HG03103 (cell line): Measurements from ENCODE around the gene SLC9A2.

Experiments used
- ATAC-seq: cut with Tn5 transposase; IDR thresholded peaks from one replicate; pipeline ENCODE4 v1.9.1; 2021; ENCODE audit warnings: low read depth; ENCODE audit not compliant: unreplicated experiment

The SLC9A2 gene

DNA sequence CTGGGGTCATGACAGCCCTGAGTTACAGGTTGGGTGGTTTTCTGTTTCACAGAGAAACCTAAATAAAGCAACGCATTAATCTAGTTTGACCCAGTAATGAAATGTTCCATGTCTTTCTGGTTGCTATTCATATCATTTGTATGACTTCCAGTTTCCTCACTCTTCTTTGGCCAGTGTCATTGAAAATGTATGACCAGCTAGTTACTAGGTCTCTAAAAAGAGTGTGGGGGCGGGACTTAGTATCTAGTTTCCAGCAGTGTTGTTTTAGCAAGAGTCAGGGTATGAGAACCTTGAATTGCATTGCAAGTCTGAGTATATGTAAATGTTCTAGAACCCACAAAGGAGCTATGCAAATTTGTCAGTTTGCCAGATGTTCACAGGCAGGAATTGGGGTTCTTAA is 47.7 kb downstream of the SLC9A2 start:
- no peak for ATAC-seq

DNA sequence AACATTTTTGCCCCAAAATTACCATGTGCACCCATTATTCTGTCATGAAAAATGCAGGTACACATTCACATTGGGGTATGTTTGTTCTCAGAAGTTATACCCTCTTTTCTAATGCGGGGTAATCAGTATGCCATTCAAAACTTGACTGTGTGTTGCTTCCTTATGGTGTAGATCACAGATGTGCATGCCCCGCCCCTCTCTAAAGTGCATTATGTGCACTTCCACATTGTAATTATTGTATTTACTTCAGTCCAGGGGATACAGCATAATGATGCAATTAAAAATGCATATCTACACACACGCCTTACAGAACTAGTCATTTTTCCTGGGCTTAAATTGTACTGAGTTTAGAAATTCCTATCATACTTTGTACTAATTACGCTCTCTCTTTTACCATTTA is 48.8 kb downstream of the SLC9A2 start:
- ATAC-seq = no peak

DNA sequence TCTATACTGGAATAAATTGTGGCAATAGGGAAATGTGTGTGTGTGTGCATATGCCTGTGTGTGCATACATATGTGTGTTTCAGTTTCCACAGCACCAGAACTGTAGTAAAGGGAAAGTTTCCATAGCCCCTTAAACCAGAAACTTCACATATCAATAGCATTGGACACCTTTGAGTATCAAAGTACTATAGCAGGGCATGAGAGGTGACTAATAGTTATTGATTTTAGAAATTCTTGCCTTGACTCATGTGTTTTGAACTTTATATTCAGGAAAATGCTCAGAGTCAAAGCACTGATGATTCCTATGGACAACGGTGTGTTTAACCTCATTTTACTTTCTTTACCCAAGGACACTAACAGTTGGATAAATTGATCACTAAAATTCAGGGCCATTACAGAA is 50.0 kb downstream of the SLC9A2 start:
- ATAC-seq = no peak

DNA sequence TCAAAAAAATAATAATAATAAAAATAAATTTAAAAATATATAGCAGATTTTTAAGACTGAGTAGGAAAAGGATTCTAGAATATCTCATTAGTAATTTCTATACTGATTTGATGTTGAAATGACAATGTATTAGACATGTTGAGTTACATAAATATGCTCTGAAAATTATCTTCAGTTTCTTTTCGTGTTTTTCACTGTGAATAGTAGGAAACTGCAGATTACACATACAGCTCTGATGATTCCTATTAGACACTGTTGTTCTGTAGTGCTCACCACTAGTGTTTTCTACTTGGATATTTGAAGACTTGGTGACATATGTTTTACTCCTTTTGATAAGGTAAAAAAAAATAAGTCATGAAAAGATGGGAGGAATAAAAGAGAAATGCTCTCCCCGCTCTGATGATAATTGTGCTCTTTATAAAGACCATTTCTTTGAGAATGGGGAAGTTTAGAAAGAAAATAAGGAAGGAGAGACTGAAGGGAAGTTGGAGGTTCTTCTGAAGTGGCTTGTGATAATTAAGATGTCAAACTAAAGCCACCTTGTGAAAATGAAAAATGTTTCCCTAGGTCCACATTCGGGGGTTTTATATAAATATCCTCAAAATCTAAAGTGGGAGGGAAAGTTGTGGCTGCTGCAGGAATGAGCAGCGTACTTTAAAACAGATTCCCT is 52.9 kb downstream of the SLC9A2 start:
- no peak for ATAC-seq

DNA sequence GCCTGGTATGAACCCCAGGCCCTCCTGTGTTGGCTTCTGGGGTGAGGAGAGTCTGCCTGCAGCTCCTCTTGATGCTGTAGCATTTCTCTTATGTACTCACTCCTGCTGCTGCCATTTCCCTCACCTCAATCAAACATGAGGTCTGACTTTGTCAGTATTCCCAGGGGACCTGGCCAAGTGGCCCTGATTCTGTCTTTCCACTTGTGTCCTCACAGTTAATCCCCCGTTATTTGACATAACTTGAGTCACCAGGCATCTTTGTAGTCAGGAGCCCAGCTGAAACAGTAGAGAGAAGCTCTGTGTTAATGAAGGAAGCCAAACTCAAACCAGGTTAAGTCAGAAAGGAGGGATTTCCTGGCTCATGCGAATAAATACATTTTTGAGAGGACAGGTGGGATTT is 55.0 kb downstream of the SLC9A2 start:
- no peak for ATAC-seq

DNA sequence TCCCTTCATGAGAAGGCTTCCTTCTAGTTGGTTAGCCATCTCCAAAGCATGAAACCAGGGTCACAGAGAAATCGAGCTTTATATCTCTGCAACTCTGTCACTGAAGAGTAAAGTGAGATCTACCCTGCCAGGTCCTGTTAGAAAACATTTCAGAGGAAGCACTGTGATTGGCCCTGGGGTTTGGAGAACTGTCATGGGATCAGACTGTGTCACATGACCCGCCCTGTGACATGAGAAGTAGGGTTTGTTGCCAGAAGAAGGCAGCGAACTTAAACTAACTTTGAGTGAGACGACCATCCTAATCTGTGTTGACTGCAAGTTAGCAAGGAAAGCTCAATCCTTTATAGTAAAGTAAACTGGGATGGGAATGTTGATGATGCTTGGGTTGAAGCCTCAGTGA is 55.5 kb downstream of the SLC9A2 start:
- ATAC-seq = no peak

DNA sequence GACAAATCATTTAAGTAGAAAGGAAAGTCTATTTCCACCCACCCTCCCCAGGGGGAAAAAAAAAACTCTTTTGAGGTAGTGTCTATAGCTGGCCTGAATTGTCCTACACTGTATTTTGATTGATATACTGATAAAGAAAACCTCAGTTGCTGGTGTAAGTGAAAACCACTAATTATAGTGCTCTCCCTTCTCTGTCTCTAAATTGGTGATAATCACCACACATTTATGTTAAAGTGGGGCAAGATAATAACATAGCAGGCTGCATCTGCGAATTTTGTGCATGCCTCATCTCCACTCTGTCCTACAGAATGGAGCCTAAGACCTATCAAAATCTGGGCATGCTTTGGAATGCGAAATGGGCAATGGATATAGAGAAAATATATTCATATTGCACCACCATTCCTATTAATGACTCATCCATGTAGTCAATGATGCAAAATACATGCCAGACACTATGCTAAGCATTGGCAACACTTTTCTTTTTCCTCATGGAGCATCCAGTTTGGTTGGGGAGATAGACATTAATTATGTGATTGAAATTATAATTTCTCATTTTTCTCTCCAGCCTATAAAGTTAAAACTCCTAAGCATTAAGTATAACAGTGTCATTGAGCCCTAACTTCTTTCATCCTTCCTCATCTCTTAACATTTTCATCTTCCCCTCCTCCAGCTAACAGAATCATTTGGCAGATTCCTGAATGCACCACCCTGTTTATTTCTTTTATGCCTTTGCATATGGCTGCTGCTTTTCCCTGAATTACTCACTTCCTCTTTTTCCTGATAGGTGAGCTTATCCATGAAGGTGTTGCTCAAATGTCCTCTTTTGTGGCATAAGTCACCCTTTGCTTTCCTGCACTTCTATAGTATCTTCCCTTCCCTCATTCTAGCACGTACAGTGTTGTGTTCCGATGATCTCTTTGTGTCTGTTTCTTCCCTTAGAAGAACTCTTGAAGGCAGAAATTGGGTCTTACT is 58.2 kb downstream of the SLC9A2 start:
- no peak for ATAC-seq

DNA sequence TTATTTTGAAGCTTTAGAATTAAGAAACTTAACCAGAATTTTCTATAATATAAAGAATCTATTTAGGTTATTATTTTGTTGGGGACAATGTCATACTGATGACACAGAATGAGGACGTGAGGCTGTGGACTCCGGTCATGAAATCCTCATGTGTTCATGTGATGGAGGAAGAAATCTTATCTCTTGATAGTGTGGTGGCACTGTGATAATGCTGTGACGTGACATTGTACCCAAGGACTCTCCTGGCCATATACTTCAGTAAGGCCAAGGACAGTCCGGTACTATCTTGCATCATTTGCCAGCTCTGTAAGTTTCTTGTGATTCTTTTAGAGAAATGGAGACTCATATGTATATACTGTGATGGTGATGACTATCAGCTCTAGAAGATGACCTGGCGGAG is 59.1 kb downstream of the SLC9A2 start:
- ATAC-seq = no peak

DNA sequence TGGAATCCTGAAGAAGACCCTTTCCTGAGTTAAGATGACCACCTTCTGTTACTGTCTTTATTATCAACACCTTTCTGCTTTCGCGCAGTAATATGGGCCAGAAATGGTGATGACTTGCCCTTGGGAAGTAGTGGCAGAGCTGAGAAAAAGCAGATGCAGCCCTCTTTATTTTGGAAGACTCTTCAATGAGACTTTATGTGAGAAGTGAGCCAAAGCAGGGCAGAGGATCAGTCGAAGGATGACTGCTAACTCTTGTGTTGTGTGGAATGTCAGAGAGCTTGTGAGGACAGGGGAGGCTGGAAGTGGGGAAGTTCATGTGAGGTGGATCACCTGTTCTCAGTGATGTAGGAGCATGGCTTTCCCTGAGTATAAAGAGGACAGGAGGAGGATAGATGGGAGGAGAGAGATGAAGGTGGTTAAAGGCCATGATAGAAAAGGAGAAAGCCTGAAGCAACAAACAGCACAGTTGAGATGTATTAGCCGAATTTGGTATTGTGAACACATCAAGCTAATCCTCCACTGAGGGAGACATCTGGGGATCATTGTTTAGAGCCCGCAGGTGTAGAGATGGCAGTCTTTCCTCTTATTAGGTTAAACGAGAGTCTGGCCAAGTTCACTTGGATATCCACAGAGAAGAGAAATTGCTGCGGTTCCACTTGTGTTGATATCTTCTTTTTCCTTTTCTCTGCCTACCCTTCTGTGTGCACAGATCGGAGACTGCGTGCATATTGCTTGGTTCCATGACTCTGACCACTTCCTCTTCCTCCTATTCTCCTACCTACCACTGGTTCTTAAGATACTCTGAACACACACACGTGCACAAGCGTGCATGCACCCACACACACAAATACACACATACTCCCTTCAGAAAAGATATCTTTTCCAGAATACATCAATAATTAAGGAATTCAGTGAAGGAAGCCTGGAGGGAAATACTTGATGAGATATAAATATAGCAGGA is 67.4 kb downstream of the SLC9A2 start:
- peak; percentile 78 for ATAC-seq

DNA sequence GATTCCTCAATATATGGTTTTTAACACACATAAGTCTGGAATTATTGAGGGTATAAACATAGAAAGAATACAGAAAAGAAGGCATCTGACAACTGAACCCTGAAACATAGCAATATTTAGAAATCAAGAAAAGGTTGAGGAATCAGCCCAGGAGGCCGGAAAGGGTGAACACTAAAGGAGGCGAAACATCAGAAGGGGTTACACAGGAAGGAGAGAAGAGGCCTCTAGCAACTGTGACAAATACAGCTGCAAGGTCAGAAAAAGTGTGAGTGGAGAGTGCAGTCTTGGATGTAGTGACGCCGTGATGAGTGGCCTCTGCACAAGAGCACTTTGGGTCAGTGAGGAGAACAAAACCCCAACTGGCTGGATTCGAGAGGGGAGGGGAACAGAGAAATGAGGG is 70.7 kb downstream of the SLC9A2 start:
- no peak for ATAC-seq

DNA sequence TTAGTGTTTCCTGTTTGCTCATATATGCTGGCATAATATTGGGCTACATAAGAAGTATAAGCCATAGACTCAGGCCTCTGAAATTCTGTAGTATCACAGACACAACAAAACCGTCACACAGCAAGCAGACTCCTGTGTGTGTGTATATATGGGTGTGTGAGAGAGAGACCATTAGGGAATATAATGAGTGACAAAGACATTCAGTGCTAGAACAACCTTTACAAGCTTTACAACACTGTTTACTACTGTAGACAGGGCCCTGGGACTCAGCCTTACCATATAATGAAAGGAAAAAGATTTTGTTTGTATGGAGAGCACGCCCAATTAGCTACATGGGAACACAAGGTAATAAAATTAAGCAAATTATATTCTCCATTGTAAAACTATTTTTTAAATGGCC is 77.1 kb downstream of the SLC9A2 start:
- ATAC-seq = no peak

DNA sequence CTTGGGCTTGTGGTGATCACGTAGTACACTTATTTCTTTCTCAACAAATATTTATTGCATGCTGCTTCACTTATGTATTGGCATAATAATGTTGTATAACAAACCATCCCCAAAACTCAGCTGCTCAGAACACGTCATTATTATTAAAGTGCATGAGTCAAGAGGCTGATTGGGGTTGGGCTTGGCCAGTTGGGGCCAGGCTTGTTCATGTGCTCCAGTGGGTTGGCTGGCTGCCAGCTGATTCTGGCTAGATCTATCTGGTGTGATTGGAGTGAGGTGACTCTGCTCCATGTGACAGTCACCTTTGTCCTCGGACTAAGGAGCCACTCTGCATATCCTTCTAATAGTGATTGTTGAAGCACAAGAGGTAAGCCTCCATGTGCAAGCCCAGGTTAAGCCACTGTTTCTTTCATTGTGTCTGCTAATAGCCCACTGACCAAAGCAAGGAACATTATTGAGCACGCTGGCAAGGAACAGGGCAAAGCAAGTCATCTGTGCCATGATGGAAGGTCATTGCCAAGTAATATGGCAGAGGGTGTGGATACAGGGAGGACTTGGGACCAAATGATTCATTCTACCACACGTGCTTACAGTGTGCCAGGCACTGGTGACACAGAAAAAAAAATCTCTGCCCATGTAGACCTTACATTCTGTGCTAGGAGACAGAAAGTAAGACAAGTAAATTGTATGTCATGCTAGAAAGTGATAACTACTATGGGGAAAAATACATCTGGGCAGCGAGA is 79.2 kb downstream of the SLC9A2 start:
- ATAC-seq = no peak

DNA sequence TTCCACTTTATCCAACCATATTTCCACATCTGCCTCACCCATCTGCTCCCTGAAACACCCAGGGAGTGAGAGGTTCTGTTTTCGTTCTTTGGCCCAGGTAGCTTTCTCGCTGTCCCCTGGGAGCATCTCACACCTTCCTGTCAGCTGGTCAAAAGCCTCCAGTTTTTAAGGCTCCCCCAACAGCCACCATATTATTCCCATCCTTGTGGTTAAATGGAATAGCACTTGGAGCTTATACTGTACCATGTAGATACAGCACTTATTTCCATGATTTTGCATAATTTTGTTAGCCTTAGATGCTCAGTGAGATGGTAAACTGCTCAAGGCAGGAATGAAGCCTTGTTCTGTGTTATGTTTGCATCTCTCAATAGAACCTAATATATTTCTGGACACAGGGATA is 84.0 kb downstream of the SLC9A2 start:
- no peak for ATAC-seq

DNA sequence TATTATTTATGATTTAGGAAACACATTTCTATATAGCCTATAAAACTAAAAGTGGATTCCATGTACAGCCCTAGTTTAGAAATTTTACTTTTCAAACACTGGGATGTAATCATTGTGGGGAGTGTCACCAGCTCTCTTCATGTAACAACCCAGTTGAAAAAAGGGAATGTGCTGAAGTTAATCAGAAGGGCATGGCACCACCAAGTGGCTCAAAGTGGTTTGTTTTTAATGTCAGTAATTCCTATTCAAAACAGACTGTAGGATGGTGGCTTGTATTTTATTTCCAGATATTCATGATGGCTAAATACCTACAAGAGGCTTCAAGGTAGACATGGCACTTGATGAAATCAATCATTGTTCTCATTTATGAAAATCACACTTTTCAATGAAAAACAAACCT is 84.4 kb downstream of the SLC9A2 start:
- ATAC-seq = no peak

DNA sequence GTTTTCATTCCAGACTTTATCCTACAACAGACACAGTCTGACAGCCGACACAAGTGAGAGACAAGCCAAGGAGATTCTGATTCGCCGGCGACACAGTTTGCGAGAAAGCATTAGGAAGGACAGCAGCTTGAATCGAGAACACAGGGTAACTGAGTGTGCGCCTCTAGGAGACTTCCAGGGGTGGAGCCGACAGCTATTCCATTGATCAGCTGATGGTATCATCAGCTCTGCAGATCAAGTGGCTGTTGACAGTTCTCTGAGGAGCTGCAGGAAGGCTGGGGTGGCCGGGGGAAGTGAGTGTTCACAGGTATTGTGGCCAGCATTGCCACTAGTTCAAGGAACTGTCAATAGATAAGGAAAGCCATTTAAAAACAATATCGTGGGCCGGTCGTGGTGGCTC is 85.2 kb downstream of the SLC9A2 start:
- ATAC-seq = no peak

DNA sequence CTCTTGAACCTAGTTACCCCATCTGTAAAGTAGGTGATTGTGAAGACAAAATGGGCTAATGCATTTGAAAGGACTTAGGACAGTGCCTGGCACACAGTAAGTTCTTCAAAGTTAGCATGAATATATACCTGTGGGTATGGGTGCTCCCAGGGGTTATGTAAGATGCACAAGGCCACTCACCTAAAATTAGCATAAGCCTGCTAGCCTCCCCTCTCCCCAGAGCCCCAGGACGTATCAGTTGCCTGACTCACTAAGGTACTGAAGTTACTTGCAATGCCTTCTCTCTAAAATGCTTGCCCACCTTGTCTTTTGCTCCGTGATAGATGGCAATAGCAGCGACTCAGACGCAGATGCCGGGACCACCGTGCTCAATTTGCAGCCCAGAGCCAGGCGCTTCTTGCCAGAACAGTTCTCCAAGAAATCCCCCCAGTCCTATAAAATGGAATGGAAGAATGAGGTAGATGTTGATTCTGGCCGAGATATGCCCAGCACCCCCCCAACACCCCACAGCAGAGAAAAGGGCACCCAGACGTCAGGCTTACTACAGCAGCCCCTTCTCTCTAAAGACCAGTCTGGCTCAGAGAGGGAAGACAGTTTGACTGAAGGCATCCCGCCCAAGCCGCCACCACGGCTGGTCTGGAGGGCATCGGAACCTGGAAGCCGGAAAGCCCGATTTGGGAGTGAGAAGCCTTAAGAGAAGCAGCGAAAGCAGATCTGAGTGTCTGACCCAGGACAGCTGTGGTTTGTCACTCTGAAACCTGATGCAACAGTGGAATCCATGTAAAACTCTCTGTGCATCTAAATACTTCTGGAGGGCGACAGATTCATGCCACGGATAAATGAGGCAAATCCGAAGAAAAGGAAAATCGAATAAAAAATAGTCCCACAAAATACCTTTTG is 88.7 kb downstream of the SLC9A2 start:
- ATAC-seq = no peak

DNA sequence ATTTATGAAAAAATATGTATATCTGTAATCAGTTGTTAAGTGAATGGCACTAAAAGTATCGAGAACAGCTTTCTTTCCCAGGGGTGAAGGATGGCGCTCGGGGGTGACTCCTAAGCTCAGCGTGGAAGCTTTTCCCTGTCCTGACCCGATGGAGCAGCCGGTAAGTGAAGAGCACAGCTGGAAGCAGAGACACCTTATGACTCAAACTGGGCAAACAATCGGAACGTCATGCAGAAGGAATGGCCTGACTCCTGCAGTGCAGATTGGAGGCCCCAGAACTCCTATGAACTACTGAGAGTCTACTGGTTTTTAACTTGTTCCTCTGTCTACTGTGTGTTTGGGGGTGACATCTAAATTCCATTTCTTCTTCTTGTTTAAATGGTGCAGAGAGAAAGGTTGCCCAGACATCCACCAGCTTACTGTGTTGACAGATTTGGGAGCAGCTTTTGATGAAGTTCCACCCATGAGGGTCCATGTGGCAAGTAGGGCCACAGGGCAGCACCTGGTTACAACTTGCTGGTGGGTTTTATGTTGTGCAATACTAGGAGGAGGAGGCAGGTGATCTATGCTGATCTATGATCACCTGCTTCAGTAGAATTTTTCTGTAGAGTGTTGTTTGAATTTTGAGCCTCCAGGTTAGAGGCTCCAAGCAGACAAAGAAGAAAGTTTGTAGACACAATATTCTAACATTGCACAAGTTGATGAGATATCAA is 89.7 kb downstream of the SLC9A2 start:
- ATAC-seq = no peak

DNA sequence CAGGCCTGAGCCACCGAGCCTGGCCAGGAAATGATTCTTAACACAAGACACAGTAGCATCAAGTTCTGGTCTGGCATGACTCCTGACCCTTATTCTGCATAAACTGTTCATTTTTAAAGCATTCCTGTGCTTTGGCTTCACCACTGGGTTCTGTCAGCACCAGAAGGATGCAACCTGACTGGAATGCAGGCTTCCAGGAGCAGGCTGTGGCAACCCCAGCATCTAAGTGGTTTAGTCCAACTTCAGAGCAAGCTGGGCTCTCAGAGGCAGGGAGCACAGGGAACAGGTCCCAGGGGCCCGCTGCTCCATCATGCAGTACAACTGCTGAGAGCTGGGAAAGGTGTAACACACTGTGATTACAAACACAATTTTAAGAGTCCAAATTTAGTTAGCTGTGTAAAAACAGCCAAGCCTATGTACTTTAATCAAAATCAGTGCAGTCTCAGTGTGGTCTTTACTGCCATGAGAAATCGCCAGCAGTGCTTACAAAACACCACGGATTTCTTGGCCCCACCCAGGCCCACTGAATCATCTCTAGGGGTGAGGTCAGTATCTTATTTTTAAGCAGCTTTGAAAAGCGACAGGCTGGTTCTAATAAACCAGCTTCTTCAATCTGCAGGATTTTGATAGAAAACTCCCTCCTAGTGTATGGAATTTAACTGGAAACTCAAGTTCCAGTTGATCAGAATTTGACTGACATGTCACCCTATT is 98.1 kb downstream of the SLC9A2 start:
- no peak for ATAC-seq
